ENCODE measurements around the gene PRSS57.

The PRSS57 gene

GRCh38 chr19:642767-643727, 52.2 kb downstream of the PRSS57 start:
- TF ChIP-seq CTCF (conservative IDR thresholded peaks at IDR 0.05), result no peak
- H3K27ac ChIP-seq, result no peak overlapping the region

- no peak for TF ChIP-seq CTCF (conservative IDR thresholded peaks at IDR 0.05)
- H3K27ac ChIP-seq, result no peak overlapping the region
These were observed 53.5 kb downstream of the PRSS57 start for GRCh38 chr19:641702-642101.

GRCh38 chr19:640606-641189, 54.6 kb downstream of the PRSS57 start:
- TF ChIP-seq CTCF (conservative IDR thresholded peaks at IDR 0.05), result no peak
- H3K27ac ChIP-seq, result no peak overlapping the region

- no peak for TF ChIP-seq CTCF (conservative IDR thresholded peaks at IDR 0.05)
- H3K27ac ChIP-seq, result peak overlapping the region; percentile 23; the same call in 1 of the 2 replicates
These were observed 55.1 kb downstream of the PRSS57 start for GRCh38 chr19:640161-640558.

- no peak for TF ChIP-seq CTCF (conservative IDR thresholded peaks at IDR 0.05)
- H3K27ac ChIP-seq, result peak within 1 kb of the TSS; percentile 23; the same call in 1 of the 2 replicates
These were observed 55.7 kb downstream of the PRSS57 start, which contains the start of gene FGF22 for GRCh38 chr19:639253-640160. TSS of gene FGF22 (plus strand) at chr19:639879. CDS start at chr19:639926, 47 bp downstream.

GRCh38 chr19:638906-639252, 56.4 kb downstream of the PRSS57 start:
- H3K27ac ChIP-seq, result no peak overlapping the region
- no peak for TF ChIP-seq CTCF (conservative IDR thresholded peaks at IDR 0.05)
